Keratinocyte (primary cell): ENCODE data around the gene MYO15B. TPM values are rescaled to one million over a fixed set of nuclear protein-coding genes. Genes with fewer than 3 reads are reported as not detected.

ENCODE experiments used
- DNase-seq: peaks from one replicate; pipeline ENCODE4 v3.0.0-alpha.2; 2011; ENCODE audit warnings: low read depth, missing footprints, low spot score
- FAIRE-seq: peaks from 2 replicates; lab custom pipeline; 2011; peaks lifted over from hg19 to GRCh38; lab: Jason Lieb, UNC
- H2AFZ ChIP-seq: 2 replicates; pipeline ENCODE4 v1.6.0; 2012; ENCODE audit warnings: low read length, control low read depth, inconsistent platforms; ENCODE audit not compliant: control insufficient read depth
- H3K27ac ChIP-seq: 2 replicates; pipeline ENCODE4 v1.5.1; 2011; ENCODE audit warnings: low read length; ENCODE audit not compliant: control insufficient read depth, insufficient read depth
- H3K27me3 ChIP-seq: 3 replicates; pipeline ENCODE4 v1.6.0; 2011; ENCODE audit warnings: low read length; ENCODE audit not compliant: control insufficient read depth, insufficient read depth; ENCODE audit errors: extremely low read depth
- H3K36me3 ChIP-seq, 2 experiments: 2 replicates in 1 of 2; 3 replicates in 1 of 2; pipeline ENCODE4 v1.5.1; 2011; ENCODE audit warnings: low read length in 2 of 2, mild to moderate bottlenecking in 1 of 2; ENCODE audit not compliant: control insufficient read depth in 2 of 2, insufficient read depth in 2 of 2; ENCODE audit errors: extremely low read depth in 1 of 2
- H3K4me1 ChIP-seq: 3 replicates; pipeline ENCODE4 v1.5.1; 2011; ENCODE audit warnings: low read length; ENCODE audit not compliant: control insufficient read depth, insufficient read depth; ENCODE audit errors: extremely low read depth
- H3K4me2 ChIP-seq: 3 replicates; pipeline ENCODE4 v1.6.0; 2011; ENCODE audit warnings: low read depth, low read length; ENCODE audit not compliant: control insufficient read depth, insufficient read depth; ENCODE audit errors: extremely low read depth
- H3K4me3 ChIP-seq, 3 experiments: fragments of 200-600 bp in 1 of 3; sonication (generic) in 1 of 3; 2 replicates in 2 of 3; 3 replicates in 1 of 3; pipeline ENCODE4 v1.5.1; 2011 to 2016; ENCODE audit warnings: low read length in 3 of 3, mild to moderate bottlenecking in 3 of 3, control low read depth in 2 of 3, inconsistent platforms in 1 of 3, low read depth in 1 of 3, mixed read lengths in 1 of 3, mixed run types in 1 of 3, moderate library complexity in 1 of 3; ENCODE audit not compliant: control insufficient read depth in 2 of 3, insufficient read depth in 2 of 3; ENCODE audit errors: extremely low read depth in 1 of 3
- H3K79me2 ChIP-seq: 2 replicates; pipeline ENCODE4 v1.6.0; 2012; ENCODE audit warnings: low read length; ENCODE audit not compliant: control insufficient read depth, insufficient read depth
- H3K9ac ChIP-seq: 3 replicates; pipeline ENCODE4 v1.6.0; 2011; ENCODE audit warnings: low read length; ENCODE audit not compliant: control insufficient read depth, insufficient read depth; ENCODE audit errors: extremely low read depth
- H3K9me1 ChIP-seq: 3 replicates; pipeline ENCODE4 v1.6.0; 2011; ENCODE audit warnings: low read length; ENCODE audit not compliant: control insufficient read depth, insufficient read depth; ENCODE audit errors: extremely low read depth
- H3K9me3 ChIP-seq: 2 replicates; pipeline ENCODE4 v1.5.1; 2012; ENCODE audit warnings: low read depth, low read length; ENCODE audit not compliant: control insufficient read depth
- H4K20me1 ChIP-seq: 3 replicates; pipeline ENCODE4 v1.6.0; 2011; ENCODE audit warnings: low read length; ENCODE audit not compliant: control insufficient read depth, insufficient read depth; ENCODE audit errors: extremely low read depth
- CTCF ChIP-seq, 3 experiments: IDR thresholded peaks in 1 of 3; conservative IDR thresholded peaks in 1 of 3; optimal IDR thresholded peaks in 1 of 3; 2 replicates in 2 of 3; 3 replicates in 1 of 3; pipeline versions ENCODE3 to v1.5.1; 2011; ENCODE audit warnings: low read length in 3 of 3, mild to moderate bottlenecking in 3 of 3, moderate library complexity in 2 of 3, control low read depth in 1 of 3, inconsistent platforms in 1 of 3; ENCODE audit not compliant: insufficient read depth in 2 of 3; ENCODE audit errors: extremely low read depth in 1 of 3
- EZH2 ChIP-seq: IDR thresholded peaks from one replicate; pipeline ENCODE4 v1.6.1; 2012; ENCODE audit warnings: inconsistent platforms, mild to moderate bottlenecking, low read length, moderate library complexity
- dilution Hi-C: fragments of 300-500 bp; cut with MboI; formaldehyde crosslinking; loops from one replicate; pipeline ENCODE4 v1.7.0; 2020; ENCODE audit warnings: low sequenced_read_pairs; ENCODE audit not compliant: extremely low pct_ligation_motif_present
- polyA plus RNA-seq, 5 experiments: library from polyadenylated mRNA; depleted of rRNA in 3 of 5; stranded (reverse) in 3 of 5; stranded (forward) in 1 of 5; unstranded in 1 of 5; fragments of >200 nt; gene quantifications; 1 replicate in 1 of 5; 2 replicates in 3 of 5; 3 replicates in 1 of 5; pipeline versions ENCODE4 v1.2.1 to v1.2.3, GENCODE V29; 2011 to 2012; ENCODE audit warnings: missing spikeins in 2 of 5, low read depth in 1 of 5, low replicate concordance in 1 of 5

Gene MYO15B
- polyA plus RNA-seq, 1 donor (not counting 4 experiments of a cell fraction or from before 2014, with no cell fraction given): 0.14 TPM

- no peak overlapping the region for H3K27ac ChIP-seq
- H3K4me1 ChIP-seq: no peaks in the 10 kb centered on the region
- no peaks in the 10 kb centered on the region for H3K27me3 ChIP-seq
- no peak overlapping the region for H2AFZ ChIP-seq
- dilution Hi-C loops: no loop called here
- TF ChIP-seq CTCF (optimal IDR thresholded peaks at IDR 0.05 in 1 of 3, IDR thresholded peaks at IDR 0.05 in 1 of 3, conservative IDR thresholded peaks at IDR 0.05 in 1 of 3; ENCODE audit: extremely low read depth in 1 of 3, insufficient read depth in 2 of 3, low read length in 3 of 3) (no peak), EZH2 (no peak)
- H4K20me1 ChIP-seq: peaks cover 2% of the 10 kb centered on the region
- no peak overlapping the region for H3K4me2 ChIP-seq
- no peaks in the 10 kb centered on the region for H3K9me1 ChIP-seq
- H3K9ac ChIP-seq: no peak overlapping the region
- H3K79me2 ChIP-seq: no peaks in the 10 kb centered on the region
- H3K4me3 ChIP-seq: no peak overlapping the region
- FAIRE-seq (no peak), DNase-seq (no peak)
- no peaks in the 10 kb centered on the region for H3K9me3 ChIP-seq
- peaks cover 0 to 5% of the 10 kb centered on the region in 2 experiments for H3K36me3 ChIP-seq
Observed at GRCh38 chr17:75555679-75556153, 31.9 kb upstream of the MYO15B start.

- H3K79me2 ChIP-seq: no peaks in the 10 kb centered on the region
- no peaks in the 10 kb centered on the region for H3K27me3 ChIP-seq
- no peak overlapping the region for H3K9ac ChIP-seq
- TF ChIP-seq EZH2 (no peak), CTCF (optimal IDR thresholded peaks at IDR 0.05 in 1 of 3, IDR thresholded peaks at IDR 0.05 in 1 of 3, conservative IDR thresholded peaks at IDR 0.05 in 1 of 3; ENCODE audit: extremely low read depth in 1 of 3, insufficient read depth in 2 of 3, low read length in 3 of 3) (no peak)
- H3K4me1 ChIP-seq: no peaks in the 10 kb centered on the region
- no peak for DNase-seq
- dilution Hi-C loops: no loop called here
- no peak overlapping the region for H3K4me3 ChIP-seq
- FAIRE-seq: no peak
- no peaks in the 10 kb centered on the region for H3K9me1 ChIP-seq
- H3K36me3 ChIP-seq: peaks cover 0 to 5% of the 10 kb centered on the region in 2 experiments
- H2AFZ ChIP-seq: no peak overlapping the region
- H3K27ac ChIP-seq: no peak overlapping the region
- no peaks in the 10 kb centered on the region for H3K9me3 ChIP-seq
- peaks cover 2% of the 10 kb centered on the region for H4K20me1 ChIP-seq
- no peak overlapping the region for H3K4me2 ChIP-seq
Observed at GRCh38 chr17:75557075-75557851, 30.3 kb upstream of the MYO15B start.
